Bladder microvascular endothelial cell (primary cell): ENCODE measurements around the gene IFT27. TPM values are rescaled to one million over a fixed set of nuclear protein-coding genes. Genes with fewer than 3 reads are reported as not detected.

Experiments used
- total RNA-seq: library from RNA; depleted of rRNA; stranded (reverse); fragments of >200 nt; gene quantifications from 2 replicates; pipeline ENCODE4 v1.2.3, GENCODE V29; 2014

The IFT27 gene, protein sequence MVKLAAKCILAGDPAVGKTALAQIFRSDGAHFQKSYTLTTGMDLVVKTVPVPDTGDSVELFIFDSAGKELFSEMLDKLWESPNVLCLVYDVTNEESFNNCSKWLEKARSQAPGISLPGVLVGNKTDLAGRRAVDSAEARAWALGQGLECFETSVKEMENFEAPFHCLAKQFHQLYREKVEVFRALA
- 10.0 and 12.6 TPM in 2 replicates for total RNA-seq

DNA sequence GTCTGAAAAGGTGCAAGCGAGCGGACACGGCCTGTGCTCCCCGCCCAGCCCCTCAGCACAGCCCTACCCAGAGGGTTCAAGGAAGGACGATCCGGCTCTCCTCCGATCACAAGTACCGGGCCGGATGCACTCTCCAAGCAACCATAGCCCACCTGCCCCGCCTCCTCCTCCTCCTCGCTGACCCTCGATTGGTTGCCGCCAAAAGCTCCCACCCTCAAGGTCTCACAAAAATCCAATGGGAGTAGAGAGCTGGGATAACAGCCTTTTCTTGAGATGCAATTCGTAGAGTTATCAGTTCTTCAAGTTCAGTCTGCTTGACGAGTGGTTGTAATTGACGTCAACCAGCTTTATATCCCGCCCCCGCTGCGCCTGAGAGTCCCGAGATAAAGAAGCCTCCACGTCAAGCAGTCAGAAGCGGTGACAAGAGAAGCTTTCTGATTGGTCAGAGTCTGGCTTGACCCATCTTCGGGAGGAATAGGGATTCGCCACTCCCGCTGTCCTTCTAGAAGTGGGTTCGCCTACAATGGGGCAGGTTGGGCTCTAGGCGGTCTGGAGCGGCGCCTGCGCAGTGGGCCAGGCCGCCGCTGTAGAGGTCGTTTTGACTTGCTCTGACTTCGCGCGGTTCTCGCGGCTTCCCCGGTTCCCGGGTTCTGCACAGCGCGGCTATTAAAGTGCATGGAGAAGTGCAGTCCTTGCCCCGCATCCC lies at the start of gene IFT27:
TSS of gene IFT27 (minus strand) at position 156 of the 706 bp plus-strand sequence. CDS start 412 bp downstream, outside the sequence.

DNA sequence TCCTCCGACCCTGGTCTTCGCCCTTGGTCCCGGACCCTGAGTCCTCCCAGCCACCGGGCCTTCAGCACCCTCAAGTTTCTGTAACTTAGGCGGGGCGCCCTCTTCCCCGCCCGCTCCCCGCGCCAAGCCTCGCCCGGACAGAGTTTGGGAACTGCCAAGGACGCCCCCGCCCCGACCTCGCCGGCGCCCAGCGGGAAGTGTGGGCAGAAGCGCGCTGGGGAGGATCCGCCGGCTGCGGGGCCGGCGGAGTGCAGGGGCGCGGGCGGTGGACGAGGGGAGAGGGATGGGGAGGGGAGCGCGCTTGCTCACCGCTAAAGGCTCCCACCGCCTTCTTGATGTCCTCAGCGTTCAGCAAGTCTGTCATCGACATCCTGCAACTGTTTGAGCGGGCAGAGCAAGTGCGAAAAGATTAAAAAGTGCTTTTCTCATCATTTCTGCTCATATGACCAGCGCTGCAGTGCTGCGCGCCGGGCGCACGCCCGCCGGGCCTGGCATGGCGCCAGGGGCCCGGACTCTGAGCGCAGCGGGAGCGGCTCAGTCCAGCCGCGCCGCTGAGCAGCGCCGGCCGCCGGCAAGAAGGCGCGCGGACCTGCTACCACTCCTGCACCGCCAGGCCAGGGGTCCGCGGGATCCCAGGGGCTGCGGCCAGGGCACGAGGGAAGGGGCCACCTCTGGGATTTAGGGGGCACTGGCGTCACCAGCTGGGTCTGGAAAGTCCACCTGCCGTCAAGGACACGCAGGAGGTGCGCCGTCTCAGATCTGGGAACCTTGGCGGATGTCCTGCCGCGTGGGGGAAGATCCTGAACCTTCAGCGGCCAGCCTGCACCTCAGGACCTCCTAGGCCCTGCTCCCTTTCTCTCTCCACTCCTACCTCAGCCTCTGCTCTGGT lies 41.0 kb upstream of the IFT27 start, which contains the start of gene PVALB:
TSS of gene PVALB (minus strand) at position 400 of the 889 bp plus-strand sequence. CDS start at position 370, 30 bp downstream.

Other genes starting within 250 kb of the IFT27 start
- 328 and 353 TPM in 2 replicates for gene EIF3D, start 247.0 kb downstream of the IFT27 start, total RNA-seq
- not detected in 2 replicates for gene CACNG2, start 72.4 kb downstream of the IFT27 start, total RNA-seq
- not detected in 2 replicates for gene PVALB, start 40.9 kb upstream of the IFT27 start, total RNA-seq
- not detected in 2 replicates for gene NCF4, start 84.9 kb upstream of the IFT27 start, total RNA-seq
- gene CSF2RB, start 137.5 kb upstream of the IFT27 start, total RNA-seq, result 6.5 and 8.9 TPM in 2 replicates
- gene TST, start 243.3 kb upstream of the IFT27 start, total RNA-seq, result 35.7 and 47.8 TPM in 2 replicates
- 83.9 and 93.9 TPM in 2 replicates for gene MPST, start 243.6 kb upstream of the IFT27 start, total RNA-seq